Cardiac muscle cell (in vitro differentiated cells and primary cell): ENCODE results near the gene TNFAIP3. TPM values are rescaled to one million over a fixed set of nuclear protein-coding genes. Genes with fewer than 3 reads are reported as not detected.

Experiments
- DNase-seq, 2 donors: peaks; one replicate each; pipeline versions ENCODE4 v3.0.0 to v3.0.0-alpha.2; 2010 to 2017; ENCODE audit warnings: low read depth in 1 of 2, low spot score in 1 of 2
- H3K27ac ChIP-seq: fragments of 200-600 bp; sonication (generic); 2 replicates; pipeline ENCODE4 v1.5.1; 2016
- H3K27me3 ChIP-seq: fragments of 200-600 bp; sonication (generic); 2 replicates; pipeline ENCODE4 v1.6.0; 2016; ENCODE audit warnings: control low read depth
- H3K36me3 ChIP-seq: fragments of 200-600 bp; sonication (generic); 2 replicates; pipeline ENCODE4 v1.5.1; 2016; ENCODE audit warnings: control low read depth
- H3K4me1 ChIP-seq: fragments of 200-600 bp; sonication (generic); 2 replicates; pipeline ENCODE4 v1.8.1; 2017; ENCODE audit warnings: low read depth, mild to moderate bottlenecking, mixed run types
- H3K4me3 ChIP-seq: fragments of 200-600 bp; sonication (generic); 2 replicates; pipeline ENCODE4 v1.5.1; 2016; ENCODE audit warnings: mild to moderate bottlenecking
- H3K9me3 ChIP-seq: fragments of 200-600 bp; sonication (generic); 2 replicates; pipeline ENCODE4 v1.5.1; 2017; ENCODE audit warnings: low read depth, mild to moderate bottlenecking, control low read depth
- CTCF ChIP-seq: IDR thresholded peaks from 2 replicates; pipeline ENCODE4 v1.5.1; 2012; ENCODE audit warnings: low read depth, mild to moderate bottlenecking, low read length
- polyA plus RNA-seq: library from polyadenylated mRNA; unstranded; fragments of >200 nt; fragmentation: Nextera tagmentation; extraction: Ambion mirVana; gene quantifications from 2 replicates; pipeline ENCODE4 v1.2.1, GENCODE V29; 2016
- total RNA-seq: library from RNA; depleted of rRNA; stranded (reverse); fragments of >200 nt; gene quantifications from 2 replicates; pipeline ENCODE4 v1.2.3, GENCODE V29; 2016

The TNFAIP3 gene
- total and polyA plus RNA-seq, 2 experiments from 2014 or later, result 7.9 TPM

GRCh38 chr6:137927777-137928218 is 60.7 kb downstream of the TNFAIP3 start:
- DNase-seq, result peak in 1 of 2 donors; percentile 35
- H3K27ac ChIP-seq, result no peak overlapping the region

GRCh38 chr6:137928286-137928685 is 61.2 kb downstream of the TNFAIP3 start:
- no peaks in the 10 kb centered on the region for H3K36me3 ChIP-seq
- no peaks in the 10 kb centered on the region for H3K4me1 ChIP-seq
- no peak for TF ChIP-seq CTCF
- DNase-seq, result no peak
- no peak overlapping the region for H3K27ac ChIP-seq
- H3K9me3 ChIP-seq, result no peaks in the 10 kb centered on the region
- no peaks in the 10 kb centered on the region for H3K27me3 ChIP-seq
- H3K4me3 ChIP-seq, result no peak overlapping the region

More at GRCh38 chr6:137927777-137928218, 60.7 kb downstream of the TNFAIP3 start:
- Histone ChIP-seq H3K36me3 (no peaks in the 10 kb centered on the region), H3K27me3 (no peaks in the 10 kb centered on the region), H3K4me3 (no peak overlapping the region), H3K4me1 (no peaks in the 10 kb centered on the region), H3K9me3 (no peaks in the 10 kb centered on the region)
- TF ChIP-seq CTCF, result no peak

- H3K9me3 ChIP-seq, result no peaks in the 10 kb centered on the region
- no peaks in the 10 kb centered on the region for H3K4me1 ChIP-seq
- H3K27me3 ChIP-seq, result no peaks in the 10 kb centered on the region
- no peak for TF ChIP-seq CTCF
- H3K4me3 ChIP-seq, result no peak overlapping the region
- DNase-seq, result no peak
- H3K36me3 ChIP-seq, result no peaks in the 10 kb centered on the region
- H3K27ac ChIP-seq, result no peak overlapping the region
Observed at GRCh38 chr6:137931849-137932465, 64.9 kb downstream of the TNFAIP3 start.

Other genes starting within 250 kb of the TNFAIP3 start
- 37.2 and 40.0 TPM in 2 replicates for gene PERP, start 240.2 kb downstream of the TNFAIP3 start, total RNA-seq
- 46.7 and 67.9 TPM in 2 replicates for gene PERP, start 240.2 kb downstream of the TNFAIP3 start, polyA plus RNA-seq